Activated CD4-positive, CD25-positive, alpha-beta regulatory T cell treated with anti-CD3 and anti-CD28 coated beads, Interleukin-2, amount 50 U/mL, for 24 hours (primary cell): ENCODE data around the gene GORAB.

Experiments used
- ATAC-seq, 2 donors: fragments of 150-1000 bp; cut with Tn5 transposase; one replicate each; pipeline ENCODE4 v1.10.0; 2021; ENCODE audit warnings: mild to moderate bottlenecking in 1 of 2, moderate library complexity in 1 of 2

The GORAB gene

DNA sequence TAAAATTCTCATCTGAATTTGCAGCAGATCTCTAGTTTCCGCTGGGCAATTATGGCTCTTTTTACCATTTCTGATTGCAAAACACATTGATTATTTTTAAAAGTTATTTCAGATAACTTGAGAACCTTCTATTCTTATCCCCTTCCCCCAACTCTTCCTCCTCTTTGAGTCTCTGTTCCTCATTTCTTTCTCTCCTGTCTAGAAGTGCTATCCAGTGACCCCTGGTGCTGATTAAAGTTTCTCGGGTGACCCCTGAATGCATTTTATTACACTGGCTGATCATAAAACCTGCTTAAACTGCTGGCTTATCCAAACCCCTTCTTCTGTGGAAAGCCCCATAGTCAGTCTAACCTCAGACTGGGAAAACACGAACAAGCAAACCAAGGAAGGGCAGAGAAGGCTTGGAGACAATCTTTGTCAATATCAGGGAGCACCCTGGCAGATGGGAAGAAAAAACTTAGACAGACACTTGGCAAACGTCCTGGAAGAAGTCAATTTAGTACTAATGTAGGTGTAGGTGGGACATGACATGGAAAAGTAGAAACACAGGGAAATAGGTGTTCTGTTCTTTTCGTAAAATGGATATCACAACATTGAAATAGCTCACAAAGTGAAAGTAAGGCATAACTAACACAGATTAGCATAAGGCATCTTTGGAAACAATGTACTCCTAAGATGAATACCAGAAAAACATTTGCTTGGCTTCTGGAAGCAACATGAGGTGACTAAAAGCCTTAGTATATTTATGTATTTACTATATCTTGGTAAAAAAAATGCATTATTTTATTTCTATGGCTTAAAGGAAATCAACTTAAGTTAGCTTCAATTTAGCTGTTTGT lies 61.4 kb downstream of the GORAB start:
- no peak for ATAC-seq

DNA sequence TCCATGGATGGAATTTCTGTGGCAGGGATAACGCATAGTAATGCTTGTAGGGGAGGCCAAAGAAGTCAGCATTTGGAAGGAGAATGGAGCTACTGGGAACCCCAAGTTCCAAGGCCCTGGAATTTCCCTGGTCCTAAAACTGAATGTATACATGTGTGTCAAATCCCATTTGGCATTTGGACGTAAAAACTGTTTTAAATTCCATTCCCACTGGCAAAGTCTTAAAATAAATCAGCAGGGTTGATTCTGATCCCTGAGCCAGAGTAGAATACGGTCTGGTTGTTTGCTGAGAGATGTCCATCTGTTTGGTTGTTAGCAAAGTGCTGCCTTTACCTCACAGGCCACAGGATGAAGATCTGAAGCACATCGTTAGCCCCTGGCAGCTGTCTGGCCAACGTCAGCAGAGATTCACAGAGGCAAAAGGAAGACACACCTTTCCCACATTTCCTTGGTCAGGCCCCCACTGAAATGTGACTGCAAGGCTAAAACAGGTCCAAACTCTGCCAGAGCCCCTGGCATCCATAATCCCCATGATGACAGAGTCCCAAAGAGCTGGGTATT lies 62.2 kb downstream of the GORAB start:
- ATAC-seq, result no peak

DNA sequence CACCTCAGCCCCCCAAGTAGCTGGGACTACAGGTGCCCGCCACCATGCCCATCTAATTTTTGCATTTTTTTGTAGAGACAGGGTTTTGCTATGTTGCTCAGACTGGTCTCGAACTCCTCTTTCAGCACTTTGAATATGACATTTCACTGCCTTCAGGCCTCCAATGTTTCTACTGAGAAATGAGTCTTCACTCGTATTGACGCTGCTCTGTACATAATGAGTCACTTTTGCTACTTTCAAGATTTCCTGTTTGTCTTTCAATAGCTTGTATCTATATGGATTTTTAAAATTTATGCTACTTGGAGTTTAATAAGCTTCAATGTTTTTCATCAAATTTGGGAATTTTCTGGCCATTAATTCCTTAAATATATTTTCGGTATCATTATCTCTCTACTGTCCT lies 64.7 kb downstream of the GORAB start:
- ATAC-seq, result no peak

DNA sequence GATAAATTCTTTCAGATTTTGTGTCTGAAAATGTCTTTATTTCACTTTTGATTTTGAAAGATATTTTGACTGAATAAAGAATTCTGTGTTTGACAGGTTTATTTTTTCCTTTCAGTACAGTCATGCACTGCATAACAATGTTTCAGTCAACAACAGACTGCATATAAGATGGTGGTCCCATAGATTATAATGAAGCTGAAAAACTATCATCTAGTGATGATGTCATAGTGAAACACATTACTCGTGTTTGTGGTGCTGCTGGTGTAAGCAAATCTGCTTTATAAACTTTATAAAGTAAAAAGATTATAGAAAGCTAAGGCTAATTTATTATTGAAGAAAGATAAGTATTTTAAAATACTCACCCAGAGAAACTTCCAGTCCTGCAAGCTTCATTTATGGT lies 66.7 kb downstream of the GORAB start:
- no peak for ATAC-seq

DNA sequence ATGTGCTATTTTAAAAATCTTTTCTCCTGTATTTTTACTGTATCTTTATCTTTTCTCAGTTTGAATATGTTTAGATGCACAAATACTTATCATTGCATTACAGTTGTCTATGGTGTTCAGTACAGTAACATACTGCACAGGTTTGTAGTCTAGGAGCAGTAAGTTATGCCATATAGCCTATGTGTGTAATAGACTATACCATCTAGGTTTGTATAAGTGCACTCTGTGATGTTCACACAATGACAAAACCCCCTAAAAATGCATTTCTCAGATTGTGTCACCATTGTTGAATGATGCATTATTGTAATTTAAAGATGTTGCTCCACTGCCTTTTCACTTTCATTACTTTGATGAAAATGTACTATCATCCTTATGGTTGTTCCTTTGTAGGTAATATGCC lies 67.1 kb downstream of the GORAB start:
- ATAC-seq, result no peak

DNA sequence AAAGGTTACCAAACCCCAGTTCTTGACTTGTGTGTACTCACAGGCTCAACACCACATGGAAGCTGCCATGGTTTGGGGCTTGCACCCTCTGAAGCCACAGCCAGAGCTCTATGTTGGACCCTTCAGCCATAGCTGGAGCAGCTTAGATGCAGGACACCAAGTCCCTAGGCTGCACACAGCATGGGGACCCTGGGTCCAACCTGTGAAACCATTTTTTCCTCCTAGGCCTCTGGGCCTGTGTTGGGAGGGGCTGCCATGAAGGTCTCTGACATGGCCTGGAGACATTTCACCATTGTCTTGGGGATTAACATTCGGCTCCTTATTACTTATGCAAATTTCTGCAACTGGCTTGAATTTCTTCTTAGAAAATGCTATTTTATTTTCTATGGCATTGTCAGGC lies 69.9 kb downstream of the GORAB start:
- ATAC-seq, result no peak
